RPMI8226 (cell line): ENCODE measurements around the gene KANK3.
"Not testable (repeated sequence)": the region's sequence is repeated elsewhere in the genome, so short reads cannot be mapped to it uniquely, and the experiment has no call there.

ENCODE experiments used
- DNase-seq: peaks from one replicate; pipeline ENCODE4 v3.0.0-alpha.2; 2015

The KANK3 gene

GRCh38 chr19:8314981-8315640 lies 28.0 kb downstream of the KANK3 start:
- DNase-seq = not testable (repeated sequence)

- DNase-seq = peak; percentile 77
Measured at GRCh38 chr19:8311461-8312260, 31.4 kb downstream of the KANK3 start.

DNA sequence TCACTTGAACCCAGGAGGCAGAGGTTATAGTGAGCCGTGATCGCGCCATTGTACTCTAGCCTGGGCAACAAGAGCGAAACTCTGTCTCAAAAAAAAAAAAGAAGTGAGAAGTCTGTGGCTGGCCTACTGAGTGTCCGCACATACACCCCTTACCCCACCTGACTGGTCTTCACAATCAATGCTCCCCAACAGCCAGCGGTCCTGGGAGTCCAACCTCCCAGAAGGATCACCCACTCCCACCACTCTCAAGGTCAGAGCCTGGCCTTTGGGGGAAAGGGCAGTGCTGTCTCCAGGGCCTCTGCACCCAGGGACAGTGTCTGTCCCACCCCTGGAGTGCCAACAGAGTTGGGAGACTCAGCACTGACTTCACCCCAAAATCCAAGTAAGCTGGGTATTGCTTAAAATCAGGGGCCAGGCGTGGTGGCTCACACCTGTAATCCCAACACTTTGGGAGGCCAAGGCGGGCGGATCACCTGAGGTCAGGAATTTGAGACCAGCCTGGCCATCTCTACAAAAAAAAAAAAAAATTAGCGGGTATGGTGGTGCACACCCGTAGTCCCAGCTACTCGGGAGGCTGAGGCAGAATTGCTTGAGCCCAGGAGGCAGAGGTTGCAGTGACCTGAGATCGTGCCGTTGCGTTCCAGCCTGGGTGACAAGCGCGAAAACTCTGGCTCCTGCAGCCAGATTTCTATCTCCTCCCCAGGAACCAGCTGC lies 32.6 kb downstream of the KANK3 start:
- no peak for DNase-seq

- no peak for DNase-seq
Measured at GRCh38 chr19:8308891-8309291, 34.2 kb downstream of the KANK3 start.

DNA sequence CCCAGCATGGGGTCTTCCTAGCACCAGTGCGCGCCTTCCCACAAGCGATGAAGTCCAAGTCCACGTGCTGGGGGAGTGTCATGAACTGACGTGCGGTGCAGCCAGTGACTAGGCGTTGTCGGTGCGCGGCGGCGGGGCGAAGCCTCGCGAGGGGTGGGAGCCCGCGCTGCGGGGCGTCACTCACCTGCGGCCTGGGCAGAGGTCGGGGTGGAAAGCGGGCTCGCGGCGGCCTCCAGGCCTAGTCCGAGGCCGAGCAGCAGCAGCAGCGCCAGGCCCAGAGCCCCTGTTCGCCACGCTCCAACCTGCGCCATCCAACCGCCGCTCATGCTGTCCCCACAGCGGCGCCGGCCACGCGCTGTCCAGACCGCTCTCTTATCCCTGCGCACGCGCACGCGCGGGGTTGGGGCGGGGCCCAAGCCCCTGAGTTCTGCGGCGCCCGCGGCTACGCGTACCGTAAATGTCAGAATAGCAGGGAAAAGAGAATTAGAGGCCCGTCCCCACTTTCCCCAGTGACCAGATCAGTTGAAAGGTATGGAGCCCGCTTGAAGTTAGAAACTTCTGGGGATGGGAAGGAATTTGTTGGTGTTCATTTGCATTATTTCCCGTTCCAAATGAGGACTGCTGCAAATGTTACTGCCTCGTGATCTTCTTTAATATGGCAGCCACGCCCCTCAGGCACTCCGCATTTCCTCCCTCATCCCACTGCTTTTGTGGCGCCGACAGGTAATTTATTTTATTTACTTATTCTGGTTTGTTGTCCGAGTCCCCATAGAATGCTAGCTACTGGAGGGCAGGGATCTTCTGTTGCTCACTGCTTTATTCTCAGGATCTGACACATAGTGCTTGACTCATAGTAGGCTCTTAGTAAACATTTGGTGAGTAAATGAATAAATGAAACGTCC lies 34.8 kb downstream of the KANK3 start, which contains the start of gene CD320:
TSS of gene CD320 (minus strand) at position 394 of the 902 bp plus-strand sequence. CDS start at position 326, 68 bp downstream.
- DNase-seq = peak; percentile 96

DNA sequence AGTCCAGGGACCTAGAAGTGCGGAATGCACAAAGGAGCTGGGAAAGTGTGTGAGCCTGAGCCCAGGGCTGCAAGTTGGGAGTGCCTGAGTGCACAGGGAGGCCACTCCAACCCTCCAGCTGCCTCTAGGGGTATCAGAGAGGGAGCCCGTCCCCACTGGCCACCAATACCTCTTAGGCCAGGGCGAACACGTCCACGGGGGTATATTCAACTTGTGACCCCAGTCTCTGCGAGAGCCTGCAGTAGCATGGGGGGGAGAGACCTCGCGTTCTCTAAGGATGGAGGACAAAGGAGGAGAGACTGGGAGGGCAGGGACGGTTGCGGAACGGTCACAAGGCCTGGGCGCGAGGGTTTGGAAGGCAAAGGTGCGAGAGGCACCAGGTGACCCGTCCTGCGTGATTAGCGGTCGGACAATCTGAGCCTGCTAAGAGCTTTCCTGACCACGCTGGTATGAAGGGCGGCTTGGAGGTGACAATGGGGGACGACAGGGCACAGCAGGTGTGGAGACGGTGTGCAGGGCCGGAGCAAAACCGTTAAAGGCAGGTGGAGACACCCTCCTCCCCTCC lies 35.6 kb downstream of the KANK3 start:
- DNase-seq = peak; percentile 46

DNA sequence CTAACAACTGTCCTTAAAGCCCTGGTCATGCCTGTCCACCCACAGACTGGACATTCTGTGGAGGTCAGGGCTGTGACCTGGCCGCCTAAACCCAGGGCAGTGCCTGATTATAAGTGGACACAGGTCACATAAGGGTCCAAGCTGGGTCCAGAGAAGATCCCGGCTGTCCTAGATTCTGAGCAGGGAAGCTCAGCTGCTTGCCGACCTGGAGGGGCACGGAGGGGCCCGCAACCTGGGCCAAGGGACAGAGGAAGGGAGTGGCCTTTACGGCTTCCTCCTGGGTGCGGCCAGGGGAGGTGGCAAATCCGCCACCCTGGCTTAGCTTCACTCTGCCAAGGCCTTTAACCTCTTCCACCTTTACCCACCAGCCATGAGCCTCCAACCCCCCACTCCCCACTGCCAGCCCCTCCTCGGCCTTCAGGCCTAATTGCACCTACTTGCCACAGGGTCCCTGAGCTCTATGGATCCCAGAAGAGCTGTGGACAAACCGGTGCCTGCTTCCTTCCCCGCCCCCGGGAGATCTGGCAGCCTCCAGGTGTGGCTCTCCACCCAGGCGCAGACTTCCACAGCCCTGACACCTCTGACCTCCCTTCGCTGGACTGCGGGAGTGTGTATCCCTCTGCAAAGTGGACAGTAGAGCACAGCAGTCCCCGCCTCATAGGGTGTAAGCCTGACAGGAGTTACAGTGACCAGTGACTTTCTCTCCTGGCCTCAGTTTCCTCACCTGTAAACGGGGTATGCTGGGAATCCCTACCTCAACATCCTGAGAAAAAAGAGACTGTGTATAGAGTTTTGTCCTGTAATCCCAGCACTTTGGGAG lies 36.6 kb downstream of the KANK3 start:
- DNase-seq = no peak

- DNase-seq = no peak
Measured at GRCh38 chr19:8305798-8306197, 37.3 kb downstream of the KANK3 start.

GRCh38 chr19:8304841-8305621 lies 38.0 kb downstream of the KANK3 start:
- DNase-seq = no peak

GRCh38 chr19:8302734-8303133 lies 40.3 kb downstream of the KANK3 start:
- no peak for DNase-seq

GRCh38 chr19:8302357-8302691 lies 40.7 kb downstream of the KANK3 start:
- DNase-seq = no peak

- not testable (repeated sequence) for DNase-seq
Measured at GRCh38 chr19:8291337-8291736, 51.7 kb downstream of the KANK3 start.

DNA sequence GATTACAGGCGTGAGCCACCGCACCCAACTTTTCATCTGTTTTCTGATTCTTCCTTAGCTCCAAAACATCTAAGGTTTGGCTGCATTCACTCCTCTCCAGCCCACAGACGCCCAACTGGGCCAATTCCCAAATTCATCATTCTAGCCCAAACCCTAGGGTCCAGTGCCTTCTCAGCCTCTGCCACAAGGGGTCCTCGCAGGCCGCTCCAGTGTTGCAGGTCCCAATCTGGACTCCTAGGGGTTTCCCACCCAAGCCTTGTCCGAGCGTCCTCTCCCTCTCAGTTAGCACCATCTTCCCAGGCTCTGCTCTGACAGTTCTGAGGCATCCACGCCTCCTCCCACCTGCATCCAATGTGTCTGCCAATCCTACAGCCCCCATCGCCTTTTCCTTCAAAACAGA lies 66.6 kb downstream of the KANK3 start:
- DNase-seq = not testable (repeated sequence)
